Posterior cingulate gyrus (tissue), 11 donors: ENCODE data around the gene PRDM5.

Experiments
- DNase-seq, 10 donors: peaks; one replicate each; pipeline versions ENCODE4 v3.0.0 to v3.0.0-alpha.2; 2020 to 2021; ENCODE audit warnings: mixed read lengths in 3 of 10
- intact Hi-C: fragments of 100-400 bp; cut with DNase I; formaldehyde crosslinking; loops from one replicate; pipeline ENCODE4 v1.15.1; 2023

PRDM5 gene

DNA sequence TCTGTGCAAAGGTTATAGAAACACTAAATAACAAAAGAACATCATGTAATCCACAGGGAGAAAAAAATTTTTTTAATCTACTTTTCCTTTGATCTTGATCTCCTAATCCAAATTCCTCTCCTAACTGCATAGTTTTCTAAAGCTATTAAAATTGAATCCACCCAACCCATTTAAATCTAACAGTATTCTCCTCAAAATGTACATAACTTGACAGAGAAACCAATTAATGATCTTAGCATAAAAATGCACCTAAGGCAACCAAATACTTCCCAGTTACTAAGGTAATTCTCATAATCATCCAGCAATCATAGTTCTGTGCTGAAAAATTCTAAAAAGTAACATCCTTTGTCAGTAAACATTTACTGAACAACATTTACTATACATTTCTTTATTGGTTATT, 60.7 kb downstream of the PRDM5 start:
- no peak for DNase-seq
- intact Hi-C loops: no loop called here

DNA sequence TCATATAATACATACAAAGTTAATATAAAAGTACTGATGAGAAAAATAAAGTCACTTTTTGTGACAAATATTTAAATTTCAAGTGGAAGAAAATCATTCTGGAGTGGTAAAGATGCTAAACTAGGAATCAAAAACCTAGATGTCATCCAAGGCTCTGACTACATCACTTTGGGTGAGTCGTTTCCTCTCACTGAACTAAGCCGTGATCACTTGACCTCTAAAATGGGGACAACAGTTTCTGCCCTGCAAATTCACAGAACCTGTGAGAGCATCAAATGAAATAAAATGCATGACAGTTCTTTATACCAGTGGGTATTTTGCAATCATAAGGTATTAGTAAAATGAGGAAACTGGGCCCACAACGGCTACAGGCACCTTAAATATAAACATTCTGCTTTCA, 63.8 kb downstream of the PRDM5 start:
- no peak for DNase-seq
- intact Hi-C loops: no loop called here

GRCh38 chr4:120857312-120857711, 65.2 kb downstream of the PRDM5 start:
- no peak for DNase-seq
- intact Hi-C loops: no loop called here

DNA sequence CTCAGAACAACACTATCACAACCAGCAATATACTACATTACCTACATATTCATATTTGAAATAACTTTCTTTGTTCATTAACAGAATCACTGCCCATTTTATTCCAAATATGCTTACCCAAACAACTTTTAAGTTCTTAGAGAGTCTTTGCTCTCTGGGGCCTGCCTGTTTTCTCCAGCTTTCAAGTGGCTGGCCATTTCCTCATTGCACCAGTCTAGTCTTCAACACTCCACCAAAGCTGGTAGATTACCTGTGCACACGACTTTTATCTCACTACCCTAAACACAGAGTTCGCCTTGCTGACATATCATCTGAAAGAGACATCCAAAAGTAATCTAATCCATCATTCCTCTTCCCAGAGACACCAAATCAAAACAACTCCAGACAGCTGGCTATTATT, 66.2 kb downstream of the PRDM5 start:
- no peak for DNase-seq
- intact Hi-C loops: no loop called here

DNA sequence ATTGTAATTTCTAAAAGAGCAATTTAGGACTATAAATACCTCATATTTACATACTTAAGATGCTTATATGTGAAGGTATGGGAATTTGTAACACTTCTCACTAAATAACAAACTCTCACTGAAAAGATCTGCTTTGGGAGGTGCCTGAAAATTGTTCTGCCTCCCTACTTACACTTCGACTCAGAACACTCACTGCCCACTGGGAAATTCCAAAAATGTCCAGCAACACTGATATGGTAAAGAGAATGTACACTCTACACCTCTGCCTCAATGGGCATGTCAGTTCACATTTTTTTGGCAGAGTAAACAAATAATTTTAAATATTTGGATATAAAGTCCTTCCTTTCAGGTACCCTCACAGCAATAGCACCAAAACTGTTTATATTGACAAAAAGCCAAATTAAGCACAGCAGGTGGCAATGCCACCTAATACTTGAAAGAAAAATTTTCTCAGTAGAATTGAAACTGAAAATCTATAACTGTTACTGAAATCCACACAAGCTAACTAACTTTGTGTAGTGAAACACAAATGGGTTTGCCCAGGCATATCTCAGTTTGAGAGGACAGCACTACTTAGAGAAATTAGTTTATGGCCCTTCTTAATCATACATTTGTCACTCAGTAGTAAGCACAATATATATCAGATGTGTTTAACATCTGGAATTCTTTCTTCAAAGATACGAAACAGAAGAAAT, 67.1 kb downstream of the PRDM5 start:
- intact Hi-C loops: no loop called here
- DNase-seq: no peak

- no peak for DNase-seq
- intact Hi-C loops: no loop called here
Observed at GRCh38 chr4:120853161-120853935, 69.2 kb downstream of the PRDM5 start.

- DNase-seq: no peak
- intact Hi-C loops: no loop called here
Observed at GRCh38 chr4:120850018-120850599, 72.4 kb downstream of the PRDM5 start.

GRCh38 chr4:120847019-120847582, 75.4 kb downstream of the PRDM5 start:
- intact Hi-C loops: no loop called here
- DNase-seq: no peak

DNA sequence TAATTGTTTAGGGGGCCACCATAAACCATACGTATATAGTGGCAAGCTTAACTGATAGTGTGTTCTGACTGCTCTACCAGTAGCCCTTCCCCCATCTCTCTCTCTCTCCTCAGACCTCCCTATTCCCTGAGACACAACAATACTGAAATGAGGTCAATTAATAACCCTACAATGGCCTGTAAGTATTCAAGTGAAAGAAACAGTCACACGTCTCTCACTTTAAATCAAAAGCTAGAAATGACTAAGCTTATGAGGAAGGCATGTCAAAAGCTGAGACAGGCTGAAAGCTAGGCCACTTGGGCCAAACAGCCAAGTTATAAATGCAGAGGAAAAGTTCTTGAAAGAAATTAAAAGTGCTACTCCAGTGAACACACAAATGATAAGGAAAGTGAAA, 78.0 kb downstream of the PRDM5 start:
- intact Hi-C loops: no loop called here

GRCh38 chr4:120843849-120844527, 78.5 kb downstream of the PRDM5 start:
- intact Hi-C loops: no loop called here
- peak in 2 of 10 donors; percentile 8 to 86 for DNase-seq

More for the DNA sequence above, 78.0 kb downstream of the PRDM5 start:
- DNase-seq: no peak

- intact Hi-C loops: no loop called here
- no peak for DNase-seq
Observed at GRCh38 chr4:120842031-120842430, 80.5 kb downstream of the PRDM5 start.

DNA sequence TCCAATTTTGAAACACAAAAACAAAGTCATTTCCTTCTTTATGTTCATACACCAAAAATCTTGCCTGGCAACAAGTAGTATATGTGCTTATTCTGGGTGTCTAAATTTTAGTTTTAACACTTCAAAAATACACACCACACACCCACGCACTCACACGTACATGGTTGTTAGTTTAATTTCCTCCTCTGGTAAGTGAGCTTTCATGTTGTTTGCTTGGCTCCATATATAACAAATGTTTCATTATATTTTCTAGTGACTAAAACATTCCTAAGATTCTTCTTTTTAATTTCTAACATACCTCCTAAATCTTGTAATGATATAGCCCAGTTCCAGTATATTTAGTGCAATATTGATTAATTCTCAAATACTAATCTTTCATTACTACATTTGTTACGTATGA, 80.9 kb downstream of the PRDM5 start:
- peak in 1 of 10 donors; percentile 5 for DNase-seq

DNA sequence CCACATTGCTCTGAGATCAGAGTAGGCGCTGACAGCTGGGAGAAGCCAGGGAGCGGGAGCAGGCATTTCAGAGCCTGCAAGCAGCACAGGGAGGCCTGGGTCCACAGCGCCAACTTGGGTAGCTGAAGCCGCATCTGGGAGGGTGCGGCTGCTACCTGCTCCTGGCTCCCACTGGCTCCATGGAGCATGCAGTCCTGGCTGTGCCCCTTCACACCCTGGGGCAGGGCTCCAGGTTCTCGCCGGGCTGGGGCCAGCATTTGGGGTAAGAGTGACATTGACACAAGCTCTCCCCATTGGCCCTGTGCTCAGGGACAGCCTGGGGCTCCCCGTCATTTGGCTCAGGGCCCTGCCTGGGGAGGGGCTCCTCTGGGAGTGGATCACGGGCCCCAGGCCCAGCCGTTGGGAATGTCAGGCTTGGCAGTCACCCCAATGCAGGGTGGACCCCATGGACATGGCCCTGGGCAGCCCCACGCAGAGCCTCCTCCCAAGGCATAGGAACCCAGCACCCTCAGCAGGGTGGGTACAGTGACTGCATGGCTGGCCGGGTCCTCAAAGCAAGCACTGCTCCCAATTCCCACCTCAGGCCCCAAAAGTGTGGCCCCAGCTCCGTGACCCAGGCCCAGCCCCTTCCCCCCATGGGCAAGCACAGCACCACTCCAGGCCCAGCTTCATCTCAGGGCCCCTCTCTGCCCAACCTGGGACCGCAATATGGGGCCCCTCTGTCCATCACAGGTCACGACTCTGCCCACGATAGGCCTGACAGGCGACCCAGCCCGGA, 82.4 kb downstream of the PRDM5 start:
- intact Hi-C loops: no loop called here
- DNase-seq: peak in 2 of 10 donors; percentile 63 to 78

More for the DNA sequence above, 80.9 kb downstream of the PRDM5 start:
- intact Hi-C loops: no loop called here

- peak in 1 of 10 donors; percentile 62 for DNase-seq
- intact Hi-C loops: no loop called here
Observed at GRCh38 chr4:120839334-120839973, 83.1 kb downstream of the PRDM5 start.

- intact Hi-C loops: no loop called here
Observed at GRCh38 chr4:120838784-120839183, 83.7 kb downstream of the PRDM5 start.

GRCh38 chr4:120837656-120838055, 84.9 kb downstream of the PRDM5 start:
- intact Hi-C loops: no loop called here
- no peak for DNase-seq

More at GRCh38 chr4:120838784-120839183, 83.7 kb downstream of the PRDM5 start:
- DNase-seq: peak in 1 of 10 donors; percentile 70

DNA sequence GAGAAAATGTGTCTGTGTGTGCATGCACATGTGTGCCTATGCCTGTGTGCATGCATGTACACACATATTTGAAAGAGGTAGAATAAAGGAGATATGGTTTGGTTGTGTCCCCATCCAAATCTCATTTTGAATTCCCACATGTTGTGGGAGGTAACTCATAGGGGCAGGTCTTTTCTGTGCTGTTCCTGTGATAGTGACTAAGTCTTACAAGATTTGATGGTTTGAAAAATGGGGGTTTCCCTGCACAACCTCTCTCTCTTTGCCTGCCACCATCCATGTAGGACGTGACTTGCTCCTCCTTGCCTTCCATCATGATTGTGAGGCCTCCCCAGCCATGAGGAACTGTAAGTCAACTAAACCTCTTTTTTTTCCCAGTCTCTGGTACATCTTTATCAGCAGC, 87.2 kb downstream of the PRDM5 start:
- no peak for DNase-seq
- intact Hi-C loops: no loop called here

DNA sequence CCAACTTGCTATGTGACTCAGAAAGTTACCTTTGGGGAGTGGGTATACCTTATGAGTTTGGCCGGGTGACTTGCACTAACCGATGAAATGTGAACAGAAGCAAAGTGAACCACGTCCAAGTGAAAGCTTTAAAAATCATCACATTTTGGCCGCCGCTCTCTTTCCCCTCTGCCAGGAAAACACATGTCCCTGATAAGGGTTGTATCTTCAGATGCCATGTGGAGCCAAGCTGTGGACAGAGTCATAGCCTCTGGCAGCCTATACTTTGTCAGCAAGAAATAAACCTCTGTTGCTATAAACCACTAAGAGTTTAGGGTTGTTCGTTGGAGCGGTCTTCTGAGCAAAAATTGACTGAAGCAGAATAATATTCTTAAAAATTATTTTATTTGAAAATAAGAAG, 92.3 kb downstream of the PRDM5 start:
- DNase-seq: no peak
- intact Hi-C loops: no loop called here

- intact Hi-C loops: no loop called here
Observed at GRCh38 chr4:120829113-120829831, 93.3 kb downstream of the PRDM5 start.

More at GRCh38 chr4:120829113-120829831, 93.3 kb downstream of the PRDM5 start:
- no peak for DNase-seq
